Ascending aorta (tissue), 2 donors: ENCODE data around the gene OSBPL10. TPM values are rescaled to one million over a fixed set of nuclear protein-coding genes. Genes with fewer than 3 reads are reported as not detected.

Experiments
- DNase-seq, 2 donors: peaks; one replicate each; pipeline ENCODE4 v3.0.0-alpha.2; 2019; ENCODE audit warnings: low spot score in 2 of 2
- H3K27ac ChIP-seq, 2 donors: fragments of 200-600 bp; sonication (generic); one replicate each; pipeline ENCODE4 v1.5.1; 2016 to 2017; ENCODE audit warnings: mild to moderate bottlenecking in 1 of 2
- H3K27me3 ChIP-seq: fragments of 200-600 bp; sonication (generic); one replicate; pipeline ENCODE4 v1.5.1; 2017
- H3K36me3 ChIP-seq, 2 donors: fragments of 200-600 bp; sonication (generic); one replicate each; pipeline ENCODE4 v1.5.1; 2016
- H3K4me1 ChIP-seq, 2 donors: fragments of 200-600 bp; sonication (generic); one replicate each; pipeline ENCODE4 v1.5.1; 2016 to 2017; ENCODE audit warnings: mild to moderate bottlenecking in 1 of 2
- H3K4me3 ChIP-seq, 2 donors: fragments of 200-600 bp; sonication (generic); one replicate each; pipeline ENCODE4 v1.5.1; 2016 to 2017; ENCODE audit warnings: mild to moderate bottlenecking in 1 of 2
- H3K9me3 ChIP-seq, 2 donors: fragments of 200-600 bp; sonication (generic); one replicate each; pipeline ENCODE4 v1.5.1; 2016
- CTCF ChIP-seq, 3 experiments: fragments of 200-600 bp in 2 of 3; fragments of 450-650 bp in 1 of 3; sonication (generic) in 2 of 3; IDR thresholded peaks; one replicate each; pipeline ENCODE4 v1.5.1; 2016 to 2019; ENCODE audit warnings: antibody characterized with exemption in 3 of 3, mild to moderate bottlenecking in 1 of 3, moderate library complexity in 1 of 3
- intact Hi-C: fragments of 100-400 bp; cut with DNase I; formaldehyde crosslinking; loops from one replicate; pipeline ENCODE4 v1.15.1; 2023
- total RNA-seq: library from RNA; depleted of rRNA; stranded (reverse); fragments of >200 nt; gene quantifications from one replicate; pipeline ENCODE4 v1.1.0, GENCODE V29; 2016

Gene OSBPL10
- total RNA-seq, 1 donor from 2014 or later: 169 TPM

GRCh38 chr3:31921837-31922236, 59.2 kb downstream of the OSBPL10 start:
- intact Hi-C loops: no loop called here
- no peak for DNase-seq
- no peak for TF ChIP-seq CTCF (IDR thresholded peaks at IDR 0.05)

GRCh38 chr3:31920310-31920709, 60.8 kb downstream of the OSBPL10 start:
- peaks cover 0 to 6% of the 10 kb centered on the region in 2 donors for H3K4me1 ChIP-seq
- TF ChIP-seq CTCF (IDR thresholded peaks at IDR 0.05): no peak
- no peak for DNase-seq
- H3K36me3 ChIP-seq: no peaks in the 10 kb centered on the region
- H3K4me3 ChIP-seq: no peak overlapping the region
- no peak overlapping the region for H3K27ac ChIP-seq
- H3K27me3 ChIP-seq: no peaks in the 10 kb centered on the region
- peaks cover 0 to 8% of the 10 kb centered on the region in 2 donors for H3K9me3 ChIP-seq
- intact Hi-C loops: no loop called here

More at GRCh38 chr3:31921837-31922236, 59.2 kb downstream of the OSBPL10 start:
- Histone ChIP-seq H3K27ac (no peak overlapping the region), H3K27me3 (no peaks in the 10 kb centered on the region), H3K9me3 (peaks cover 0 to 8% of the 10 kb centered on the region in 2 donors), H3K4me1 (peaks cover 0 to 8% of the 10 kb centered on the region in 2 donors), H3K36me3 (no peaks in the 10 kb centered on the region), H3K4me3 (no peak overlapping the region)

GRCh38 chr3:31919528-31919927, 61.5 kb downstream of the OSBPL10 start:
- peaks cover 0 to 8% of the 10 kb centered on the region in 2 donors for H3K9me3 ChIP-seq
- intact Hi-C loops: no loop called here

GRCh38 chr3:31918179-31919150, 62.6 kb downstream of the OSBPL10 start:
- Histone ChIP-seq H3K36me3 (no peaks in the 10 kb centered on the region), H3K4me3 (peak overlapping the region; percentile 8 to 36), H3K4me1 (peaks cover 0 to 6% of the 10 kb centered on the region in 2 donors), H3K27ac (peak overlapping the region in 1 of 2 donors; percentile 25), H3K9me3 (peaks cover 0 to 8% of the 10 kb centered on the region in 2 donors), H3K27me3 (no peaks in the 10 kb centered on the region)
- DNase-seq: no peak
- intact Hi-C loops: no loop called here
- no peak for TF ChIP-seq CTCF (IDR thresholded peaks at IDR 0.05)

More at GRCh38 chr3:31919528-31919927, 61.5 kb downstream of the OSBPL10 start:
- no peaks in the 10 kb centered on the region for H3K27me3 ChIP-seq
- no peak for TF ChIP-seq CTCF (IDR thresholded peaks at IDR 0.05)
- peaks cover 0 to 6% of the 10 kb centered on the region in 2 donors for H3K4me1 ChIP-seq
- no peaks in the 10 kb centered on the region for H3K36me3 ChIP-seq
- no peak overlapping the region for H3K4me3 ChIP-seq
- H3K27ac ChIP-seq: no peak overlapping the region
- no peak for DNase-seq

GRCh38 chr3:31917303-31918005, 63.6 kb downstream of the OSBPL10 start:
- no peaks in the 10 kb centered on the region for H3K36me3 ChIP-seq
- no peaks in the 10 kb centered on the region for H3K27me3 ChIP-seq
- H3K9me3 ChIP-seq: peaks cover 0 to 8% of the 10 kb centered on the region in 2 donors
- peak overlapping the region in 1 of 2 donors; percentile 25 for H3K27ac ChIP-seq
- DNase-seq: no peak
- H3K4me3 ChIP-seq: peak overlapping the region; percentile 8 to 36
- peaks cover 0 to 6% of the 10 kb centered on the region in 2 donors for H3K4me1 ChIP-seq
- TF ChIP-seq CTCF (IDR thresholded peaks at IDR 0.05): no peak
- intact Hi-C loops: no loop called here
